Stimulated activated CD4-positive, alpha-beta T cell treated with anti-CD3 and anti-CD28 coated beads, Interleukin-2, amount 100 ng/mL, for 24 hours (primary cell): ENCODE measurements around the gene PACS1.
"Not testable (repeated sequence)": the region's sequence is repeated elsewhere in the genome, so short reads cannot be mapped to it uniquely, and the experiment has no call there.

Source experiments
- DNase-seq, 2 donors: peaks; one replicate each; pipeline ENCODE4 v3.0.0-alpha.2; 2020

Gene PACS1

DNA sequence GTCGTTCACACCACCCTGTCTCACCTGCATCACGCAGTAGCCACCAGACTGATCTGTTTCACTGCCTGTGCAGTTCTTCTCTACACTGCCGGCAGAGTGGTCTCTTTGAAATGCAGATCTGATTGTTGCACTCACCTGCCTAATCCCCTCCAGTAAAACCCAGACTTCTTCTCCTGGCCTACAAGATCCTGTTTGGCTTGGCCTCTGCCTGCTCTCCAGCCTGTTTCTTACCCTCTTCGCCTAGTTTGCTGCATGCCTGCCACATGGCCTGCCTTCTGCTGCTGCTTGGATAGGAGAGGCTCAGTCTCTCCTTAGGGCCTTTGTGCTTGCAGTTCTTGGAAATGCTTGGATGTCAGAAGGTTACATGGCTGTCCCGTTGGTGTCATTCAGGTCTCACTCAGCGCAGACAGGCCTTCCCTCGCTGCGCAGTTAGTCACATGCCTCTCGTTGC is 42.0 kb downstream of the PACS1 start:
- no peak for DNase-seq

DNA sequence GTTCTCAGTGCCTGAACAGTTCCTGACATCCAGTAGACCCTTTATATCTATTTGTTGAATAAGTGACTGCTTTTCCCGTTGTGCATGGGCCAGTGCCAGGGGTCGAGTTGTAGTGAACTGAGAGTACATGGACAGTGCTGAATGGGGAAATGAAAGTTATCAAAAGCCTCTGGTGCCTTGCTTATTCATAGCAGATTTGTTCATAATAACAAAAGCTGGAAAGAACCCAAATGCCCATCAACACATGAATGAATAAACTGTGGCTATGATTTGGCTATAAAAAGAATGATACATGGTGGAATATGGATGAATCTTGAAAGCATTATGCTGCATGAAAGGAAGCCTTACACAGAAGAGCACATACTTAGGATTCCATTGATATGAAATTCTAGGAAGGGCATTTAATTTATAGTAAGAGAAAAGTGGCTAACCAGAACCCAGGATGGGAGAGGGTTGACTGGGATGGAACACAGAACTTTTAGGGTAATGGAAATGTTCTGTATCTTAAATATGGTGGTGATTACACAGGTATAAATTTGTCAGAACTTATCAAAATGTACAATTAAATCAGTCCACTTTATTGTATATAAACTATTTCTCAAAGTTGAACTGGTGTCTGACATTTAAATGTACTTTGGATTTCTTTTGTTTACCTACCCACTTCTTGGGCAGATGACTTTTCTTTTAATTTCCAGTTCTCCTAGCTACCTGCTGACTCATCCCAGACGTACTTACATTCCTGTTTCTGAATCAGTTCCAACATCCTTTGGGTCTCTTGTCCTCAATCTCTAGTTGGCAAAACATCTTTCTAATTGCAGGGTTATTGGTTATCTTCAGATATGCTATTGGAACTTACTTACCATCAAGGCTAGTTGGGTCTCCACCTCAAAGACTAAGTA is 42.8 kb downstream of the PACS1 start:
- no peak for DNase-seq

DNA sequence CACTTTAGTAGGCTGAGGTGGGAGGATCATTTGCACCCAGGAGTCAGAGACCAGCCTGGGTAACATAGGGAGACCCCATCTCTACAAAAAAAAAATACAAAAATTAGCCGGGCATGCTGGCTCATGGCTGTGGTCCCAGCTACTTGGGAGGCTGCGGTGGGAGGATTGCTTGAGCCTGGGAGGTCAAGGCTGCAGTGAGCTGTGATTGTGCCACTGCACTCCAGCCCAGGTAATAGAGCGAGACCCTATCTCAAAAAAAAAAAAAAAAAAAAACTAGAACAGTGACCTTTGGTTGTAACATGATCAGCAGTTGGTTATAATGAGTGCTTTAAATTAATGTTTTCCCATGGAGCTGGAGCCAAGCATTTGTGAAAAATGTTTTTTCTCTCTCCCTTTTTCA is 44.9 kb downstream of the PACS1 start:
- DNase-seq: not testable (repeated sequence)

DNA sequence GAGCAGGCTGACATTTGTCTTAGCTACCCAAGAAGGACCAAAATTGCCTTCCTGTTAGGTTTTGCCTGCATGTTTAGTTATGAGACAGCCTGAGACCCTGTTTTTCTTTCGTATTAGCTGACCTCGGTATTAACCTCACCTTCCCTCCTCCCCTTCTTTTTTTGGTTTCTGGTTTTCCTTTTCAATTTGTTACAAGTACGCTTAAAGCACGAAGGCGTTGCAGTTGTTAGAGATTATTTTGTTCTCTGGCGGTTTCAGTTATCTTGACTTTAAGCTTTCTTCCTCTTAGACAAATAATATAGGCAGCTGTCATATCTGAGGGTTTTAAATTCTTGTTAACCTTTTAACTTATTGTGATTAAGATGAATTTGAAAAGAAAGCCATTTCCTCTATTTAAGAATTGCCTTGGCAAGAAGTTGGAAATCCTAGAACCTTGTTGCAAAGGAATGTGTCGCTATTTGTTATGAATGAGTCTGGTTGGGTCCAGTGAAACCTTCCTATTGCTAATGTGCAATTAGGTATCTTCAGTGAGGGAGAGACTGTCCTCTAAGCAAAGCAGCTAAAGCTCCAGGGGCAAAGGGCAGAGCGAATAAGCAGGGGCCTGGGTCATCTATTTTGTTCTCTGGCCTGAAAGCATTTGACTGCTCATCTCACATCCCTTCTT is 45.7 kb downstream of the PACS1 start:
- DNase-seq: no peak

DNA sequence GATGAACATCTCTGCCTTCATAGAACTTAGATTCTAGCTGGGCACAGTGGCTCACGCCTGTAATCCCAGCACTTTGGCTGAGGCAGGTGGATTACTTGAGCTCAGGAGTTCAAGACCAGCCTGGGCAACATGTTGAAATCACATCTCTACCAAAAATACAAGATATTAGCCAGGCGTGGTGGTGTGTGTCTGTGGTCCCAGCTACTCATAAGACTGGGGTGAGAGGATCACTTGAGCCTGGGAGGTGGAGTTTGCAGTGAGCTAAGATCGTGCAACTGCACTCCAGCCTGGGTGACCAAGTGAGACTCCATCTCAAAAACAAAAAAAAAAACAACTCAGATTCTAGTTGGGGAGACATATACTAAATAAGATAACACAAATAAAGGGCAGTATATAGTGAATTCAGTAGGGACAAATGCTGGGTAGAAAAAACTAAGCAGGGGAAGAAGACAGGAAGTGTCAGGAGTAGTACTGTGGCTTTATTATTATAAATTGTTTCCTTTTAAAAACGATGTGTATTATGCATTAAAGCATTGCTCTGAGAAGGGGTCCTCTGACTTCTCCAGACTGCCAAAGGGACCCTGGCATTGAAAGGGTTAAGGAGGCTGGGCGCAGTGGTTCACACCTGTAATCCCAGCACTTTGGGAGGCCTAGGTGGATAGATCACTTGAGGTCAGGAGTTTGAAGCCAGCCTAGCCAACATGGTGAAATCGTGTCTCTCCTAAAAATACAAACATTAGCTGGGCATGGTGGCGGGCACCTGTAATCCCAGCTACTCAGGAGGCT is 46.7 kb downstream of the PACS1 start:
- no peak for DNase-seq

DNA sequence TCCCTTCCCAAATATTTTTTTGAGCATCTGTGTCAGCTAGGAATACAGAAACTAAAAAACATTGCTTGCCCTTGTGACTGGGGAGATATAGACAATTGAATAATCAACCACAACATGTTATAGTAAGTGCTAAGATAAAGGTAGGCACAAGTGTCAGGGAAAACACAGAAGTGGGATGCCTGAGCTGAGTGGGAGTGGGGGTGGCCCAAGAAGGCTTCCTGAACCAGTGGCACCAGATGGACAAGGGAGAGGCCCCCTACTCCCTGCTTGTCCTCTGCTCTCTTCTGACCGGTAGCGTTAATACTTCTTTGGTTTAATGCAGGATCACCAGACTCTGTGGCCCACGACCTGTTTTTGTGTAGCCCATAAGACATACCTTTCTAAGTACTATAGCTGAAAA is 48.8 kb downstream of the PACS1 start:
- no peak for DNase-seq

DNA sequence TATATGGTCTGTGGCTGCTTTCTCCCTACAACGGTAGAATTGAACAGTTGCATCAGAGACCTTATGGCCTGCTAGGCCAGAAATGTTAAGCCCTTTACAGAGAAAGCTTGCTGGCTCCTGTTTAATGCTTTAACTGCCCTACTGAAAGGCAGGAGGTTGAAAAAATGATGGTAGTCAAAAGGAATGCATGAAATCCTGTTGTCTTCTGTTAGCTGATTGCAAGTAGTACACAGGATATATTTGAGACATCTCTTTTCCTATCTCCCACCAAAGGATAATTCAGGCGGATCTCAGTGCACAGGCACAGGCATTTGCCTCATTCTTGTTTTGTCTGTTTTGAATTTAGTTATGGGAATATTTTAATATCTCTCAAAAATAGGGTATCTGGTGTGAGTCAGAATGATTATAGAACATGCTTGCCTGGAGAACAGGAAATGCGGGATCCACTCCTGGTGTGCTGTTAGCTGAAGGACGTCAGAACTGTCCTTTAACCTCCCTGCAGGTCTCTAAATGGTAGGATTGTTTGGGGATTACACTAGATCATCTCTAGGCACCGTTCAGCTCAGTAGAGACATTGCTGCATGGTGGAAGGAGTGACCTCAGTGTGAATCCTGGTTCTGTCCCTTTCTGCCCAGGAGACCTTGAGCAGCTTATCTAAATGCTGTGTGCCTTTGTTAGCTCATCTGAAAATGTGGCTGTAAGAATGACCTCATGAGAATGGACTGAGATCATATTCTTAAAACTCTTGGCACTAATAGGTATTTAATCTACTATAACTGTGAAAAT is 49.5 kb downstream of the PACS1 start:
- no peak for DNase-seq

DNA sequence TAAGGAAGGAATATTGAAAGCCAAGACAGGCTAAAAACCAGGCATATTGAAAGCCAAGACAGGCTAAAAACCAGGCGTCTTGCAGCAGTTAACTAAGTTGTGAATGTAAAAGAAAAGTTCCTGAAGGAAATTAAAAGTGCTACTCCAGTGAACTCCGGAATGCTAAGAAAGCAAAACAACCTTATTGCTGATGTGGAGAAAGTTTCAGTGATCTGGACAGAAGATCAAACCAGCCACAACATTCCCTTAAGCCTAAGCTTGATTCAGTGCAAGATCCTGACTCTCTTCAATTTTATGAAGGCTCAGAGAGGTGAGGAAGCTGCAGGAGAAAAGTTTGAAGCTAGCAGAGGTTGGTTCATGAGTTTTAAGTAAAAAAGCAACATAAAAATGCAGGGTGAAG is 51.4 kb downstream of the PACS1 start:
- DNase-seq: no peak

DNA sequence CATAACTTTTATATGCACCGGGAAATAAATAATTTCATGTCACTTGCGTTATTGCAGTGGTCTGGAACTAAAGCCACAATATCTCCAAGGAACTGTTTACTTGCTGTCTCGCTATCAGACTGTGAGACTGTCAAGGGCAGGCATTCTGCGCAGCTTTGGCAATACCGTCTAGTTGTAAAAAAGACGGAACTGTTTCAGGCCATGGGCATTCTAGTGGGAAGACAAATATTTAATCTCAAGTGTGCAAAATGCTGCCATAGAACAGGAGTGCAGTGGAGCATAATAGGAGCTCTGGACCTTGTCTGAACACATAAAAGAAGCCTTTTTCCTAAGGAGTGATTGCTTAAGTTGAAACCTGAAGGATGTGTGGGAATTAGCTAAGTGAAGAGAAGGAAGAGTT is 53.8 kb downstream of the PACS1 start:
- DNase-seq: no peak

DNA sequence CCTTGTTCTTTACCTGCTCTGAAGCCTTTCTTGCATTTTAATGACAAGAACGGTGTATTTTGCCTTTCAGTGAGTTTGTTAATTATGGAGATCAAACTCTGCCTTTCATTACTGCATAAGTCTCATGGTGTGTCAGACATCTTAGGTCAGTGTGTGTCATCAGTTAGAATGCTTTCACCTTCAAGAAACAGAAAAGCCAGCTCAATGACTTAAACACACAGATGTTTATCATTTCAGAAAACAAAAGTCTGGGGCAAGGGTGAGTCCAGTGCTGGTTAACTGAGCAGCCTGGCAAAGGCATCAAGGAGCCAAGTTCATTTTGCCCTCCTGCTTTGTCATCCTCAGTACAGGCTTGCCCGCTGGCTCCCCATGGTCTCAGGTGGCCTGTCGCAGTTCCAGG is 54.5 kb downstream of the PACS1 start:
- DNase-seq: no peak

DNA sequence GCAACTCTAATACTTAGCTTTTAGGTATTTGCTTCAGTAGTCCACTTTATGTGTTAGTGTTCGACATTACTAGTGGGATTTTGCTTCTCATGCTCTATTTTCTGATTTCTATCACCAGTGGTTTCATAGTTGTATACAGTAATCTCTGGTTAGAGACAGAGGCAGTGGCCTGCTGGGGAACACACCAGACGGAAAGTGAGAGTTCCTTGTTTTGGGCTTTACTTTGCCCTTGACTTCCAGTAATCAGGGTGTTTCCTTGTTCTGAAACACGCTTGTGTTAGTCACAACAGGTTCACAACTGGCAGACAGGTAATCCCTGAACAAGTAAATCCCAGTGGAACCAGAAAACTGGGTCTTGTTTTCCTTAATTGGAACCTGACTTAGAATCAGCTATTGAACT is 56.0 kb downstream of the PACS1 start:
- DNase-seq: peak; percentile 35 to 37

DNA sequence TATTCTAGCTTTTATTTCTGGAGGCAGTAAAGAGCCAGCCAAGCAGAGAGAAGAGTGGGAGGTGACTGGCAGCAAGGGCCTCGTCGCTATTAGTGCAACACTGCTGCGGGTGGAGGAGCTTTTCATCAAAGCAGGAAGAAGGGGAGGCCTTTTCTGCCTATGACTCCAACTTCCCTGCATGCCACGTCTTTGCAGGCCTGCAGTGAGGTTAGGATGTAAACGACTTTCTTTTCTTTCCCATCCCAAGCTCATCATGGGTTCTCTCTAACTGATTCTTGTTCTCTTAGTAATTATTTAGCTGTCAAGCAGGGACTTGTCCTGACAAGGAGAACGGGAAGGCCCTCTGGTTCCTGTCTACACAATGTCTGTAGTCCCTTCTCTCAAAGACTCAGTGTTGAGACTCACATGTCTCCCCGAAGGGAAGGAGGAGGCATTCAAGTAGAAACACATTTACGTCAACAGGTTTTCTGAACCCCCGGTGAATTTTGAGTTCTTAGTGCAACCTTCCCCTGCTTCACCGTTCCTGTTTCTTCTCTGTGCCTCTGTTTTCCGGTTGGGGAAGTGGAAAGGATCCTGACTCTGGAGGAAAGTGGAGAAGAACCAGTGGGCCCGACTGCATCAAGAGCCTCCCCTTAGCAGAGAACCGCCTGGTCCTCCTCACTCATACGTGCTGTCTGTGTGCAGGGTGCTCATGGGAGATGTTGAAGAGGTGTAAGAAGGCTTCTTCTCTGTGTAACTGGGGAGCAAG is 56.9 kb downstream of the PACS1 start:
- peak; percentile 59 to 67 for DNase-seq

DNA sequence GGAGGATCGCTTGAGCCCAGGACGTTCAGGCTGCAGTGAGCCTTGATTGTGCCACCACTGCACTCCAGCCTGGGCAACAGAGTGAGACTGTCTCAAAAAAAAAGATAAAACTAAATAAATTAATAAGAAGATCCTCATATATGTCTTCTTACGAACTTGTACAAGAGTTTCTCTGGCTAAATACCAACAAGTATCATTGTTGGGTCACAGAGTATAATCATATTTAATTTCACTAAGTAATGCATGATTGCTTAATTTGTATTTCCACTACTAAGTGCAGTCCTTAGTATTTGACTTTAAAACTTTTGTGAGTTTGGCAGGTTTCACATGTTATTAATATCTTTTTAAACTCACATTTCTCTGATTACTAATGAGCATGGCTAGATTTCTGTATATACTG is 60.9 kb downstream of the PACS1 start:
- no peak for DNase-seq

DNA sequence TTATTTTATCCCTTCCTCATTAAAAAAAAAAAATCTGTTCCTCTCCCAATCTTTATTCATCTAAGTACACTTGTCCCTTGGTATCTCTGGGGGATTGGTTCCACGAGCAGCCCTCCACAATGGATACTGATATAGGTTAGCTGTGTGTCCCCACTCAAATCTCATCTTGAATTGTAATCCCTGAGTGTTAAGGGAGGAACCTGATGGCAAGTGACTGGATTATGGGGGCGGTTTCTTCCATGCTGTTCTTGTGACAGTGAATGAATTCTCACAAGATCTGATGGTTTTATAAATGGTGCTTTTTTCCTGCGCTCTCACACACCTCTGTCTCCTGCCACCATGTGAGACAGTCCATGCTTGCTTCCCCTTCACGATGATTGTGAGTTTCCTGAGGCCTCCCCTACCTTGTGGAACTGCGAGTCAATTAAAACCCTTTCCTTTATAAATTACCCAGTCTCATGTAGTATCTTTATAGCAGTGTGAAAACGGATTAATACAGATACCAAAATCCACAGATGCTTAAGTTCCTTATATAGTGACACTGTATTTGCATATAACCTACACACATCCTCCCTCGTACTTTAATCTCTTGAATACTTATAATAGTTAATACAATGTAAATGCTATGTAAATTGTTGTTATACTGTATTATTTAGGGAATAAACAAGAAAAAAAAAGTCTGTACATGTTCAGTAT is 62.0 kb downstream of the PACS1 start:
- no peak for DNase-seq

DNA sequence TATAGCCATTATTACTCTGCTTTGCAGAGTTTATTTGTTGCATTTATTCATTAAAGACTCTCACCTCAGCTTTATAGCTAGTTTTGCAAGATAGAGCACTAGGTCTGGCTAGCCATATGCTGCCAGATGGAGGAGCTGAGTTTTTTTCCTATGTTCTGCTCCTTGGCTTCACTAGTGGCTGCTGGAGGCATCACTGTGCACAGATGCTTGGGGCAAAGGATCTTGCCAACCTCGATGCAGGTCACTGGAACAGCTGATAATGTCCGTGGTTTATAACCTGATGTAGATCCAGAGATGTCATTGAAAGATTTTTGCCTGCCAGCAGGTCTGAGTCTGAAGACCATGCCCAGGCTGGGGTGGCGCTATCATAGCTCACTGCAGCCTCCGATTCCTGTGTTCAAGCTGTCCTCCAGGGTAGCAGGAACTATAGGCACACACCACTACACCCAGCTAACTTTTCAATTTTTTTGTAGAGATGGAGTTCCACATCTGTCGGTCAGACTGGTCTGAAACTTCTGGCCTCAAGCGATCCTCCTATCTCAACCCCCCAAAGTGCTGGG is 63.2 kb downstream of the PACS1 start:
- DNase-seq: no peak

DNA sequence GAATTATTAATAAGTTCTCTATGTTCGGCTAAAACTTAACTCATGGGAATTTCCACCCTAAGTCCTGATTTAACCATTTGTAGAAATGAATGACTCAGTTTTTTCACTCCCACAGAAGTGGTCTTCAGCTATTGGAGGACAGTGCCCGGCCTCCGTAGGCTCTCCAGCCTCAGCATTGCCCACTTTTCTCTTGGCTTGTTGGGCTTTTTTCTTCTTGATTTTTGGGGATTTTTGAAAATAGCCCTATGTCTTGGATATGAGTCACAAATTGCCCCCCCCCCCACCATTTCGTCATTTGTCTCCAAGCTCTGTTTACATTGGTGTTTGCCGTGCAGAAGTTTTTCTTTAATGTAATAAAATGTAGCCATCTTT is 66.7 kb downstream of the PACS1 start:
- no peak for DNase-seq

DNA sequence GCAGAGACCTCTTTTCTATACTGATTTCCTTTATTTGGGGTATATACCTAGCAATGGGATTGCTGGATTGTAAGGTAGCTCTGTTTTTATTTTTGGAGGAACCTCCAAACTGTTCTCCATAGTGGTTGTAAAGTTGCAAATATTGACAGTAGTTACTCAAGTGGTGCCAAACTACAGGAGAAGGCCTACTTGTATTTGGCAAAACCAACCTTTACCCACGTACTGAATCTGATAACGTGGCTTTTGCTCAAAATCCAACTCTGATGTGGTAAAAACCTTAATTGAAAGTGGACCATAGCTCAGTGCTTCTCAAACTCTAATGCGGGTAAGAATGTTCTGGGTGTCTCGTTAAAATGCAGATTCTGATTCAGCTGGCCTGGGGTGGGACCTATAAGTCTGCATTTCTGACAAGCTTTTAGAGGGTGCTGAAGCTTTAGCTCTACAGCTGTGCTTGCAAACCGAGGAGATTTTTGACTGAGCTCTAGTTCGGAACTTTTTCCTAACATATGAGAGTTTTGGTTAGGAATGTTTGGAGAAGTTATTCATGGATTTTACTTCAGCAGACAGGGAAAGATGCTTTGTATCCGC is 69.8 kb downstream of the PACS1 start:
- no peak for DNase-seq

DNA sequence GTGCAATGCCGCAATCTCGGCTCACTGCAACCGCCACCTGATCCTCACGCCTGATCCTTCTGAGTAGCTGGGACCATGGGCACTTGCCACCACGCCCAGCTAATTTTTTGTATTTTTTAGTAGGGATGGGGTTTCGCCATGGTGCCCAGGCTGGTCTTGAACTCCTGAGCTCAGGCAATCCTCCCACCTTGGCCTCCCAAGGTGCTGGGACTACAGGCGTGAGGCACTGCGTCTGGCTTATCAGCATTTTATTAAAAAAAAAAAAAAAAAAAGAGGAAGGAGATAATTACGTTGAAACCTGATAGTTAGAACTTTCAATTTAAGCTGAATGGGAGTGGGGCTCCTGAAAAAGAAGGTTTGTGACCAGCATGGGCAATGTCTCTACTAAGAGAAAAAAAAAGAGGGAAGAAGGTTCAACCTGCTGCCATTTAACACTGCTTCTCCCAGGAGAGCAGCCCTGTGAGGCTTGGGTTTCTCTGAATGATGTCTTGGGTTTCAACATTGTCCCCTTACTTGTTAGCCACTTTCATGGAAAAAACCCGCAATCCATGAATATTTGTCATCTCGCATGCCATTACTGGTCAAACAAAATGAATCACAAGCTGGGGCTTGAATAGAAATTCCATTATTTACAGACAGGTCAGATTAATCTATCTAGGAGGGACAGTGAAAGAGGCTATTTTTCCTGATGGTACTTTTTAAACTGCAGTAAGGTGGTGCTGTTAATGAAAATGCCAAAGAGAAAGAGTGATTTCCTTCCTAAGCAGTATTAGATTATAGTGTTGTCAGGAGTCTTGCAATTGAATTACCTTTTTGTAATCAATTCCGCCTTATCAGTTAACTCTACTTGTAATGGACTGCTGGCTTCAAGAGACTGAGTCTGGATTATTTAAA is 72.5 kb downstream of the PACS1 start:
- no peak for DNase-seq

DNA sequence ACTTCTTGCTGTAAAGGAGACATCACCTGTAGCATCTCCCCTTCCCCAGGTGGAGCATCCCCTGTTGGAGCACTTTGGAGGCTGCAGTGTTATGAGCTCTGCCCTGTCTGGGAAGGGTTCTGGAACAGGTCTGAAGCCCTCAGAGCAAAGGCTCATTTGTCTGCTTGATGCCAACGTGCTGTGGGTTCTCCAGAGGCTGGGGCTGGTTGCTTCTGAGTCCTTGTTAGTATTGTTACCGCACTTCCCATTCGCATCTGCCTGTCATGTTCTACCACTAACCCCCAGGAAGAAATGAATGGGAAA is 73.1 kb downstream of the PACS1 start:
- no peak for DNase-seq
